ENCODE measurements around the gene NBEAL2. TPM values are rescaled to one million over a fixed set of nuclear protein-coding genes. Genes with fewer than 3 reads are reported as not detected.
"Not testable (repeated sequence)": the region's sequence is repeated elsewhere in the genome, so short reads cannot be mapped to it uniquely, and the experiment has no call there.

The NBEAL2 gene
- total RNA-seq, 1 donor from 2014 or later, result 116 TPM

GRCh38 chr3:47018269-47018611, 38.8 kb downstream of the NBEAL2 start:
- H3K9me3 ChIP-seq, result no peaks in the 10 kb centered on the region
- DNase-seq (no peak), ATAC-seq (no peak)
- H3K4me3 ChIP-seq, result no peak overlapping the region
- no peak overlapping the region for H3K27ac ChIP-seq
- intact Hi-C loops (cut with DNase I), result no loop called here
- peaks cover 34% of the 10 kb centered on the region for H3K36me3 ChIP-seq
- TF ChIP-seq CTCF (IDR thresholded peaks at IDR 0.05), result no peak
- H3K4me1 ChIP-seq, result peaks cover 33% of the 10 kb centered on the region
- no peaks in the 10 kb centered on the region for H3K27me3 ChIP-seq

- intact Hi-C loops (cut with DNase I), result no loop called here
- ATAC-seq (peak; percentile 68), DNase-seq (no peak)
- no peaks in the 10 kb centered on the region for H3K9me3 ChIP-seq
- peak overlapping the region; percentile 55 for H3K27ac ChIP-seq
- no peaks in the 10 kb centered on the region for H3K27me3 ChIP-seq
- H3K4me3 ChIP-seq, result no peak overlapping the region
- peaks cover 33% of the 10 kb centered on the region for H3K4me1 ChIP-seq
- TF ChIP-seq CTCF (IDR thresholded peaks at IDR 0.05), result no peak
- peaks cover 34% of the 10 kb centered on the region for H3K36me3 ChIP-seq
Measured at GRCh38 chr3:47019201-47019600, 39.7 kb downstream of the NBEAL2 start.

- Histone ChIP-seq H3K27ac (no peak overlapping the region), H3K36me3 (peaks cover 34% of the 10 kb centered on the region), H3K9me3 (no peaks in the 10 kb centered on the region), H3K27me3 (no peaks in the 10 kb centered on the region), H3K4me3 (no peak overlapping the region), H3K4me1 (peaks cover 33% of the 10 kb centered on the region)
- no peak for ATAC-seq
- TF ChIP-seq CTCF (IDR thresholded peaks at IDR 0.05), result no peak
- DNase-seq, result no peak
- intact Hi-C loops (cut with DNase I), result no loop called here
Measured at GRCh38 chr3:47020311-47020710, 40.8 kb downstream of the NBEAL2 start.

GRCh38 chr3:47022641-47023071, 43.2 kb downstream of the NBEAL2 start:
- peaks cover 26% of the 10 kb centered on the region for H3K36me3 ChIP-seq
- DNase-seq, result no peak
- no peak overlapping the region for H3K27ac ChIP-seq
- peaks cover 21% of the 10 kb centered on the region for H3K4me1 ChIP-seq
- no peak for TF ChIP-seq CTCF (IDR thresholded peaks at IDR 0.05)
- H3K4me3 ChIP-seq, result no peak overlapping the region
- no peak for ATAC-seq
- H3K27me3 ChIP-seq, result no peaks in the 10 kb centered on the region
- no peaks in the 10 kb centered on the region for H3K9me3 ChIP-seq
- intact Hi-C loops (cut with DNase I), result no loop called here

GRCh38 chr3:47024932-47025331, 45.5 kb downstream of the NBEAL2 start:
- ATAC-seq, result peak; percentile 26
- Histone ChIP-seq H3K27me3 (no peaks in the 10 kb centered on the region), H3K4me1 (peaks cover 6% of the 10 kb centered on the region), H3K4me3 (no peak overlapping the region), H3K9me3 (no peaks in the 10 kb centered on the region), H3K27ac (no peak overlapping the region), H3K36me3 (peaks cover 18% of the 10 kb centered on the region)
- DNase-seq, result no peak
- intact Hi-C loops (cut with DNase I), result no loop called here
- TF ChIP-seq CTCF (IDR thresholded peaks at IDR 0.05), result no peak

- ATAC-seq; H3K27ac ChIP-seq; H3K9me3 ChIP-seq; H3K4me1 ChIP-seq; H3K27me3 ChIP-seq; intact Hi-C loops (cut with DNase I); DNase-seq; H3K4me3 ChIP-seq: not testable (repeated sequence)
- peaks cover 22% of the 10 kb centered on the region for H3K36me3 ChIP-seq
Measured at GRCh38 chr3:47026432-47026831, 47.0 kb downstream of the NBEAL2 start.
